ENCODE results near the gene C1RL. TPM values are rescaled to one million over a fixed set of nuclear protein-coding genes. Genes with fewer than 3 reads are reported as not detected.
"Not testable (repeated sequence)": the region's sequence is repeated elsewhere in the genome, so short reads cannot be mapped to it uniquely, and the experiment has no call there.

Gene C1RL
- total RNA-seq, 1 donor, result 10.6 TPM

DNA sequence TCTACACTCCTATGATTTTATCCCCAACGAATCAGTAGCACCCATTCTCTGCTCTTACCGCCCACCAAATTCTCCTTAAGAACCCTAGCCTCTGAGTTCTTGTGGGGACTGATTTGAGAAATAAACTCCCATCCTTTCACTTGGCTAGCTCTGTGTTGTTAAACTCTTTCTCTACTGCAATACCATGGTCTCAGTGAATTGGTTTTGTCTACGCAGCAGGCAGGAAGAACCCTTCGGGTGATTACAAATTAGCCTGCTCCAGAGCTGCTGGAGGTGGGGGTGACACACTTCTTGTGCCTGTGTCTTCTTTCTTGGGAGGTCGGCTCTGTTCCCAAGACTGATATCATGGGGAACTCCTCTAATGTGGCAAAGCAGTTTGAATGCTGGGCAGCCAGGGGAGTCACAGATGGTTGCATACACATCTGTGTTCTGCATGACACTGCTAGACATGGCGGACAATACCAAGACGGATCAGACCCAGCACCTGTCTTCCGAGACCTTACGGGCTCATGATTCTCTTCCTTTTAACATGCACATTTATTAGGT, 50.1 kb downstream of the C1RL start:
- Histone ChIP-seq H3K4me1 (ENCODE audit: insufficient read depth, low read length) (peaks cover 4% of the 10 kb centered on the region), H3K9me3 (ENCODE audit: low read depth, low read length) (no peaks in the 10 kb centered on the region), H3K27me3 (ENCODE audit: insufficient read depth, low read length) (no peaks in the 10 kb centered on the region), H3K4me3 (ENCODE audit: low read length) (no peak overlapping the region)

DNA sequence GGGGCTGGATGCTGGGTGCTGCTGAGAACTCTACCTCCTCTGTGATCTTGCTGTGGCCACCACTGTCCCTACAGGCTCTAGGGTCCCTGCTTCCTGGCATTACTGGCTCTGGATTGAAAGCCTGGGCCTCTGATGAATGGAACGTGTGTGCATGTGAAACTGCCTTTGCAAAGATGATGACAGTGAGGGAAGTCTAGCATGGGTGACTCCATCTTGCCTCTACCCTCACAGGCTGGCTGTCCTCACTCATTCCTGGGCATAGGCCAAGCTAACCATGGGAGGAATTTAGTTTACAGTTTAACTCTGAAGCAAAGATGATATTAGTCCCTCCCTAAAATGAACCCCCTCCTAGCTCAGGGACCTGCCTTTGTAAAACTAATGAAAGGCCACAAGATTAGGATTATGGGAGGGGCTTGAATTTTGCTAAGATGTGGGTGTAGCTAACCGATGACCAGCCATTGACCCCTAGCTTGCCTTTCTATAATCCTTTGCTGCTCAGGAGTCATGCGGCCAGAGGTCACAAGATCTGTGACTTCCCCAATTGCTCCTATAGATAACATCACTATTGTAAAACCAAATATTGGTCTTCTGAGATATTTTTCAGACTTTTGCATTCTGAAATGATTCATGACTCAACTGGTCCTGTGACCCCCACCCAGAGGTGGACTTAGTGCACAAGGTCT, 50.7 kb downstream of the C1RL start:
- Histone ChIP-seq H3K4me1 (ENCODE audit: insufficient read depth, low read length) (peaks cover 4% of the 10 kb centered on the region), H3K9me3 (ENCODE audit: low read depth, low read length) (no peaks in the 10 kb centered on the region), H3K27me3 (ENCODE audit: insufficient read depth, low read length) (no peaks in the 10 kb centered on the region), H3K4me3 (ENCODE audit: low read length) (no peak overlapping the region)

DNA sequence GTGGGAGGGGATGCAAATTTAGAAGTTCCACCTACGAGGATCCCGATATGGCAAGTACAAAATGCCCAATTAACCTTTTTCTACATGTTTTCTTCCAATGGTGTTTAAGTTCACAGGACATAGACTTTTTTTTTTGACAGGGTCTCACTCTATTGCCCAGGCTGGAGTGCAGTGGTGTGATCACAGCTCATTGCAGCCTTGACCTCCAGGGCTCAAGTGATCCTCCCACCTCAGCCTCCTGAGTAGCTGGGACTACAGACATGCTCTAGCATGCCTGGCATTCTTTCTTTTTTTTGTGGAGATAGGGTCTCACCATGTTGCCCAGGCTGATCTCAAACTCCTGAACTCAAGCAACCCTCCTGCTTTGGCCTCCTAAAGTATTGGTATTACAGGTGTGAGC, 53.3 kb downstream of the C1RL start:
- not testable (repeated sequence) for H3K27me3 ChIP-seq (ENCODE audit: insufficient read depth, low read length); H3K9me3 ChIP-seq (ENCODE audit: low read depth, low read length); H3K4me1 ChIP-seq (ENCODE audit: insufficient read depth, low read length); H3K4me3 ChIP-seq (ENCODE audit: low read length)

DNA sequence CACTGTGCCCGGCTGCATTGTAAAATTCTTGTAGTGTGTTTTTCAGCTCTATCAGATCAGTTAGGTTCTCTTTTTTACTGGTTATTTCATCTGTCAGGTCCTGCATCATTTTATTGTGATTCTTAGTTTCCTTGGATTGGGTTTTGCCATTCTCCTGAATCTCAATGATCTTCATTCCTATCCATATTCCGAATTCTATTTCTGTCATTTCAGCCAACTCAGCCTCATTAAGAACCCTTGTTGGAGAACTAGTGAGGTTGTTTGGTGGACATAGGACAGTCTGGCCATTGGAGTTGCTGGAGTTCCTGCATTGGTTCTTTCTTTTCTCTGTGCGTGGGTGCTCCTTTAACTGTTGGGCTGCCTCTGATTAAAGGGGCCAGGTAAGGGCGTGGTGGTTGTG, 54.1 kb downstream of the C1RL start:
- peaks cover 2% of the 10 kb centered on the region for H3K27me3 ChIP-seq (ENCODE audit: insufficient read depth, low read length)
- no peaks in the 10 kb centered on the region for H3K9me3 ChIP-seq (ENCODE audit: low read depth, low read length)
- H3K4me1 ChIP-seq (ENCODE audit: insufficient read depth, low read length), result peaks cover 4% of the 10 kb centered on the region
- H3K4me3 ChIP-seq (ENCODE audit: low read length), result no peak overlapping the region

DNA sequence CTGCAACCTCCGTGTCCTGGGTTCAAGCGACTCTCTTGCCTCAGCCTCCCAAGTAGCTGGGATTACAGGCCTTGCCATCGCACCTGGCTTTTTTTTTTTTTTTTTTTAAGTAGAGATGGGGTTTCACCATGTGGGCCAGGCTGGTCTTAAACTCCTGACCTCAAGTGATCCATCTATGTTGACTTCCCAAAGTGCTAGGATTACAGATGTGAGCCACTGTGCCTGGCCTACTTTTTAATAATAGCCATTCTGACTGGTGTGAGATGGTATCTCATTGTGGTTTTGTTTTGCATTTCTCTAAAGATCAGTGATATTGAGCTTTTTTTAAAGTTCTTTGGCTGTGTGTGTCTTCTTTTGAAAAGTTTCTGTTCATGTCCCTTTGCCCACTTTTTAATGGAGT, 59.0 kb downstream of the C1RL start:
- H3K4me3 ChIP-seq (ENCODE audit: low read length); H3K4me1 ChIP-seq (ENCODE audit: insufficient read depth, low read length); H3K27me3 ChIP-seq (ENCODE audit: insufficient read depth, low read length); H3K9me3 ChIP-seq (ENCODE audit: low read depth, low read length): not testable (repeated sequence)

DNA sequence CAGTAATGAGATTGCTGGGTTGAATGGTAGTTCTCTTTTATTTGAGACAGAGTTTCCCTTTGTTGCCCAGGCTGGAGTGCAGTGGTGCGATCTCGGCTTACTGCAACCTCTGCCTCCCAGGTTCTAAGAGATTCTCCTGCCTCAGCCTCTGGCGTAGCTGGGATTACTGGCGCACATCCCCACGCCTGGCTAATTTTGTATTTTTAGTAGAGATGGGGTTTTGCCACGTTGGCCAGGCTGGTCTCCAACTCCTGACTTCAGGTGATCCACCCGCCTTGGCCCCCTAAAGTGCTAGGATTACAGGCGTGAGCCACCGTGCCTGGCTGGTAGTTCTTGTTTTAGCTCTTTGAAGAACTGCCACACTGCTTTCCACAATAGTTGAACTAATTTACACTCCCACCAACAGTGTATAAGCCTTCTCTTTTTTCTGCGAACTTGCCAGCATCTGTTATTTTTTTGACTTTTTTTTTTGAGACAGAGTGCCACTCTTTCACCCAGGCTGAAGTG, 59.5 kb downstream of the C1RL start:
- H3K9me3 ChIP-seq (ENCODE audit: low read depth, low read length); H3K4me3 ChIP-seq (ENCODE audit: low read length); H3K4me1 ChIP-seq (ENCODE audit: insufficient read depth, low read length); H3K27me3 ChIP-seq (ENCODE audit: insufficient read depth, low read length): not testable (repeated sequence)

DNA sequence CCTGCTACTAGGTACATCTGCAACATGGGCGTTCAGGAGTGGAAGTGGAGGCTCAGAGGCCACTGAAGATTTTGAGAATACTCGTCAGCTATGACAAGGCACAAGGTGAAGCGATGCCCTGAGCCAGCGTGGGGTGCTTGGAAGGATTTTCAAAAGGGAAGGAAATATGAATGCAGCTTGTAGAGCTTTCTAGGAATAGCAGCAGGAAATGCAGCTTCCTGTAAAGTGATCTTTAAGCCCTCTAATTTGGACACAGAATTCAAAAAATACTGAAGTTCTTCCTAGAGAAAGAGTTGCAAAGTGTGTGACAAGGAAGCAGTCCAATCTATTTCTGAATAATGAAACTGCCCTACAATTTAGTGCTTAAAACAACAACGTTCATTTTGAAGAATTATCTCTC, 61.7 kb downstream of the C1RL start:
- Histone ChIP-seq H3K4me1 (ENCODE audit: insufficient read depth, low read length) (peaks cover 7% of the 10 kb centered on the region), H3K27me3 (ENCODE audit: insufficient read depth, low read length) (peaks cover 1% of the 10 kb centered on the region), H3K9me3 (ENCODE audit: low read depth, low read length) (no peaks in the 10 kb centered on the region), H3K4me3 (ENCODE audit: low read length) (no peak overlapping the region)

DNA sequence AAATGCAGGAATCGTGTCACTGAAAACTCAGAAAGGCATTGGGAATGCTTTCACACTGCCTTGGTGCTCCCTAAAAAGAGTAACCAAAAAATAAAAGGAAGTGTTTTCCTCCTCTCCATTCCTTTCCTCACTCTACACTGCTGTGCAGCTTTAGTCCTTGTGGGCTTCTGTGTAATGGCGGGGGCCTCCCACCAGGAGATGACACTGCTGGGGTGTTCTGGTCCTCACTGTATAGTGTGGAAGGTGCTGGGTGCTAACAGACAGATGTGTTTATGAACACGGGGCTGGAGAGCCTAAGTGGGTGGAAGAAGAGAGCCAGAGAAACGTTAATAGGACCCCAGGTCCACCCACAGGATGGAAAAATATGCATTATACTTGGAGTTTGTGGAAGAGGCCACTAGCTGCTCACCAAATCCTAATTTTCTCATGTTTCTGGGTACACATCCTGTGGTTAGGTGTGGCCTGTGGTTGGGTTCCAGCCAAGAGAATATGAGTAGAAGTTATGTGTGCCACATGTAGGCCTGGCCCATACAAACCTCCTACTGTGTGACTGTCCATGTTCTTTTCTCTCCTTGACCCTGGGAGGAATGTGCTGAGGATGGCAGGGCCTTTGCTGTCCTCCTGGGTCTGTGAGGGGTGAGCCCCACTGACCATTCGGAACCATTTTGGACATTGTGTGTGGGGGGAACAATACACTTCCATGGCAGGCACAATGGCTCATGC, 62.5 kb downstream of the C1RL start:
- no peaks in the 10 kb centered on the region for H3K27me3 ChIP-seq (ENCODE audit: insufficient read depth, low read length)
- H3K4me1 ChIP-seq (ENCODE audit: insufficient read depth, low read length), result peaks cover 7% of the 10 kb centered on the region
- H3K9me3 ChIP-seq (ENCODE audit: low read depth, low read length), result no peaks in the 10 kb centered on the region
- H3K4me3 ChIP-seq (ENCODE audit: low read length), result no peak overlapping the region

DNA sequence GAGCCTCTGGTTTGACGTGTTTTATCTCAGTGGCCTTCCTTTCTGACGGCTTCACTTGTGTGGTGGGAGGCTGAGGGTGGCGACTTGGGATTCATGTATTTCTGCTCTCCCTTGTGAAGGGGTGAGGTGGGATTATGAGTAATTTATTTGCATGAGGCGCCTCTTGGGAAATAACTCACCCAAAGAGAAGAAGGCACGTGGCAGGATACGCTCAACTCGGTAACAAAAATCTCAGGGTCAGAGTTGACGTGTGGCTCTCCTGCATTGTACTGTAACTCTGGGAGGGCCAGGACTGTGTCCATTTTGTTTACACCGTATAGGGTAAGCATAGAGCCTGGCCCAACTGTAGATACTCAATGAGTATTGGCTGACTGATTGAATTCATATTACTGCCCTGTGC, 63.1 kb downstream of the C1RL start:
- Histone ChIP-seq H3K9me3 (ENCODE audit: low read depth, low read length) (no peaks in the 10 kb centered on the region), H3K4me1 (ENCODE audit: insufficient read depth, low read length) (peaks cover 7% of the 10 kb centered on the region), H3K27me3 (ENCODE audit: insufficient read depth, low read length) (no peaks in the 10 kb centered on the region), H3K4me3 (ENCODE audit: low read length) (no peak overlapping the region)

Other genes with a start within 250 kb of the C1RL start
- 202 TPM for gene TPI1, start 241.7 kb downstream of the C1RL start, total RNA-seq
- 1.6 TPM for gene SPSB2, start 235.9 kb downstream of the C1RL start, total RNA-seq
- gene LRRC23, start 204.4 kb downstream of the C1RL start, total RNA-seq, result 4.3 TPM
- 11.4 TPM for gene ENO2, start 194.6 kb downstream of the C1RL start, total RNA-seq
- 4.6 TPM for gene ATN1, start 181.3 kb downstream of the C1RL start, total RNA-seq
- not detected for gene RNU7-1, start 165.4 kb downstream of the C1RL start, total RNA-seq
- 274 TPM for gene C12orf57, start 165.2 kb downstream of the C1RL start, total RNA-seq
- gene PTPN6, start 157.9 kb downstream of the C1RL start, total RNA-seq, result 99.9 TPM
- 131 TPM for gene PHB2, start 138.6 kb downstream of the C1RL start, total RNA-seq
- gene EMG1, start 138.3 kb downstream of the C1RL start, total RNA-seq, result 30.6 TPM
- 11.0 TPM for gene LPCAT3, start 90.7 kb downstream of the C1RL start, total RNA-seq
- 0.84 TPM for gene C1S, start 48.5 kb downstream of the C1RL start, total RNA-seq
- 1.4 TPM for gene C1R, start 16.8 kb downstream of the C1RL start, total RNA-seq
- gene RBP5, start 19.7 kb upstream of the C1RL start, total RNA-seq, result not detected
- 13.0 TPM for gene CLSTN3, start 21.2 kb upstream of the C1RL start, total RNA-seq
- gene PEX5, start 80.5 kb upstream of the C1RL start, total RNA-seq, result 11.9 TPM
- not detected for gene ACSM4, start 194.9 kb upstream of the C1RL start, total RNA-seq

Data from mononuclear cell (primary cell).